SH-SY5Y (cell line): ENCODE measurements around the gene MYO18B.

ENCODE experiments used
- GATA2 ChIP-seq: IDR thresholded peaks from 2 replicates; pipeline ENCODE4 v1.6.1; 2011; ENCODE audit warnings: mild to moderate bottlenecking, low read depth, low read length
- GATA3 ChIP-seq: IDR thresholded peaks from 2 replicates; pipeline ENCODE4 v1.6.1; 2011; ENCODE audit warnings: low read depth, mild to moderate bottlenecking, low read length, moderate library complexity

- TF ChIP-seq GATA2, result no peak
- TF ChIP-seq GATA3, result no peak
Observed at GRCh38 chr22:25837288-25837900, 95.4 kb downstream of the MYO18B start.
